ENCODE data around the gene NT5M.

The NT5M gene

DNA sequence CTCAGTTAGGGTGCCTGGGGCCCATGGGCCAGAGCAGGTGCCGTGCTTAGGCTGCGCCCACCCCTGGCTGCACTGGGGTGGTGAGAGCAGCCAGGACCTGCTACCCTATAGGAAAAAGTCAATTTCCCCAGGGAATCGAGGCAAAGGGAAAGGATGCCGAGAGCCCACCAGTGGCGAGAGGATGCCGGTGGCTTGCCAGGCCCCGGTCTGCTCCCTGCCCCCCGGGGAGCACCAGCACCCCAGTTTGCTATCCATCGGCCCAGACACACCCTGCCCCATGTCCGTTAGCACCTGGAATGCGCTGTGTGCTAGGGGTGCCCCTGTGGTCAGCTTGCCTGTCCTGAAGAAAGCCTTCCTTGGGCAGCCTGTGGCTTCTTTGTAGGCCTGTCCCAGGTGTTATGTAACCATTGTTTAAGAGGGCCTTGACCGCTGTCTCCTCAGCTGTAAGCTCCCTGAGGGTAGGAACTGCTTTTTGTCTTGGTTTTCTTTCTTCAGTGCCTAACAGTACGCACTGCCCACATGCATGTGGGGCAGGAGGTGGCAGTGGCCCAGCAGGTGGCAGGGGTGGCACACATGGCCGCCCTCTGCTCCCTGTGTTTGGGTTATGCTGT is 40.8 kb downstream of the NT5M start:
- DNase-seq: no peak

DNA sequence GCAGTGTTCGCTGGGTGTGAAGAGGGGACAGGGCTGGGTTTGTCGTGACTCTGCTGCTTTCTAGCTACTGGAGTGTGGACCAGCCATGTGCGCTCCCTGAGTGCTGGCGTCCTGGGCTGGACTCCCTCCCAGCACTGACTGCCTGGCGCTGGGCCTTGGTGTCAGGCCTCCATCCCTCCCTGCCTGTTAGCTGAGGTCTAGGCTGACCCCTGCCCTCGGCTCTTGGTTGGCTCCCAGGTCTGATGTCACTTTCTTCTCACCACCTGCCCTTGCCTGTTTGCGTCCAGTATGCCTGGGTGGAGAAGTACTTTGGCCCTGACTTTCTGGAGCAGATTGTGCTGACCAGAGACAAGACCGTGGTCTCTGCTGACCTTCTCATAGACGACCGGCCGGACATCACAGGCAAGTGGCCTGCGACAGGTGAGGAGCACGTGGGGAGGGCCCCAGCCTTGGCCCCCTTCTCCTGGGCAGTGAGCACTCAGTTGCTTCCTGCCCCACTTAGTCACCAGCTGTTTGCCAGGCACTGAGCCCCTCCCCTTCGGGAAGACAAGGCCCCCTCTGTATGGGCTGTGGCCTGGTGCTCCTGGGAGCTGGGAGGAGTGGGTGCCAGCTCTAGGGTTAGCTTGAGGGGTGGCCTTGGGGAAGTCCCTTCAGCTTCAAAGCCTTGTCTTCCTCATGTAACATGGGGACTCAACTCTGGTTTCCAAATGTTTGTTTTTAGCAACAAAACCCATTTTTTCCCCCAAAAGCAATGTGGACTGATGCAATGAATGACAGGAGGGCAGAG is 41.5 kb downstream of the NT5M start:
- peak; percentile 28 for DNase-seq

DNA sequence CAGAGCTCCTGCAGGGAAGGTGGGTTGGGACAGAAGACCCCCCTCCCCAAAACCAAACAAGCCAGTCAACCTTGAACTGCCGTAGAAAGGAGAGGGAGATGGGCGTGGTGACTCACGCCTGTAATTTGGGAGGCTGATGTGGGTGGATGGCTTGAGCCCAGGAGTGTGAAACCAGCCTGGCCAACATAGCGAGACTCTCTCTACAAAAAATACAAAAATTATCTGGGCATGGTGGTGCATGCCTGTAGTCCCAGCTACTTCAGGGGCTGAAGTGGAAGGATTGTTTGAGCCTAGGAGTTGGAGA is 42.1 kb downstream of the NT5M start:
- no peak for DNase-seq

DNA sequence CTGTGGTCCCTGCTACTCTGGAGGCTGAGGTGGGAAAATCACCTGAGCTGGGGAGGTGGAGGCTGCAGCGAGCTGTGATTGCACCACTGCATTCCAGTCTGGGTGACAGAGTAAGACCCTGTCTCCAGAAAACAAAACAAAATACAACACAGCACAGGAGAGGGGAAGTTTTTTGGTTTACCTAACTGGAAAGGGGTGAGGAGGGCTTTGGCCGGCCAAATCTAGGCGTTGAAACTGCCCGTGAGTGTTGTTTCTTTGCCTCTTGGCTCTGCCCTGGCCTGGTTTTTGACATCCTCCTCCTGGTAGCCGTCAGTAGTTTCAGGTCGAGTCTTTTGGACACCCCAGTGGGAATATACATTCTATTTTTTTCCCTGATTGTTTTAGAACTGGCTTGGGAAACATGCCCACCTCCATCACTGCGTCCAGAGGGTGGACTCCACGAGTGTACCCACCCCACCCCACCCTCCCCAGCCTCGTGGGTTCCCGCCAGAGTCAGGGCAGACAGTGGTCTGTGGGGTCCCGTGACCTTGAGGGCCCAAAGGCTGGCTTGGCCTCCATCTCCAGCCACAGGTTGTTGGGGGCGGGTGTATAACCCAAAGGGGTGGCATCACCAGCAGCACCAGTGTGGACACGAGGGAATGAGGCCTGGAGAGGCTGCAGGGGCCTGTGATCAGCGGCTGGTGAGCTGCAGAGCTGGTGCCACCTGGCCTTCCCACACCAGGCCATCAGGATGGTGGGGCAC is 42.7 kb downstream of the NT5M start:
- no peak for DNase-seq

DNA sequence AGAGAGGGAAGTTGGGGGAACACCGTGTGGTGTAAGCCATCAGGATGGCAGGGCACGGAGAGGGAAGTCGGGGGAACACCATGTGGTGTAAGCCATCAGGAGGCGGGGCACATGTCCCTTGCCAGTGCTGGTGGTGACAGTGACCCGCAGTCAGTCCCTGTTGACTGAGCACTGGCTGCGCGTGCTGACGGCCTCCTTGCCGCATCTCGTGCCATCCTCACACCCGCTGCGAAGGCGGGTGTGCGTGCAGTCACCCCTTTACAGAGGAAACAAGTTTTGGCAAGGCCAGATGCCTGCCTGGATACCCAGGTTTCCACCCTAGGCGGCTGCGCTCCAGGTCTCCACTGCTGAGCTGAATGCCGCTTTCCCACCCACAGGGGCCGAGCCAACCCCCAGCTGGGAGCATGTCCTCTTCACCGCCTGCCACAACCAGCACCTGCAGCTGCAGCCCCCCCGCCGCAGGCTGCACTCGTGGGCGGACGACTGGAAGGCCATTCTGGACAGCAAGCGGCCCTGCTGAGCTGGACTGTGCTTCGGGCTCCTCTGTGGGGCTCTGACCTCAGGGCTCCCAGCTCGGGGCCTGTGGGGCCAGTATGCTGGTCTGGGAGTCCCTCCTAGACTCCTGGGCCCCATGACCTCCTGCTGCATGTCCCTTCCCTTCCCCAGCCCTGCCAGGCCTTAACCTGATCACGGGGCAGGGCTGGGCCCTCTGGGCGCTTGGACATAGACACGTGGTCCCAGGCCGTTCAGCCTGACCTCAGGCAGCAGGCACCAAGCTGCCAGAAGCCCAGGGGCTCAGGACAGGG is 43.5 kb downstream of the NT5M start:
- peak; percentile 23 for DNase-seq

DNA sequence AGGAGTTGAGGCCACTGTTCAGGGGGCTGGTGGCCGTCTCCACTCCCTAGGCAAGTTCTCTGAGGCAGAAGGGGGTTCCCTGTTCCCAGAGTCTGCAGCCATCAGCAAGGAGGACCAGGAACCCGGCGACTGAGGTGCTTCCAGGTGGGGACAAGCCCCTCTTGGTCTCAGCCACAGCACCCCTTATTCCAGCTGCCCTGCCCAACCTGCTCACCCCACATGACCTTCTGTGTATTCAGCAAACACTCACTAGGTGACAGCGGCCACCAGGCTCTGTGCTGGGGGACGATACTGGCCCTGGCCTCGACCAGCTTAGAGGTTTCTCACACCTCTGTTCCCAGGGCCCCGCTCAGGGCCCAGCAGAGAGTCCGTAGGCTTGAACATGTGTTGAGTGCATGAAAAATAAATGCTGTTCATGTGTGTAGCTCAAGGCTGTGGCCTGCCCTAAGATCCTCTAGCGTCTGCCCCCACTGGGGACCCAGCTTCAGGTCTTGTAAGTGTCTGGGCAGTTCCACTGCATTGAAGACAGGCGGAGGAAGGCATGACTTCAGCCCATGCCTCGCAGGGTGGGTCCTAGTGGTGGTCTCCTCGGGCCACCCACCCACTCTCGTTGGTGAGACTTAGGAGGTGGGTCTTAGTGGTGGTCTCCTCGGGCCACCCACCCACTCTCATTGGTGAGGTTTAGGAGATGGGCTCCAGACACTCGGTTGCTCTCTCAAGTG is 44.2 kb downstream of the NT5M start:
- DNase-seq: peak; percentile 20

DNA sequence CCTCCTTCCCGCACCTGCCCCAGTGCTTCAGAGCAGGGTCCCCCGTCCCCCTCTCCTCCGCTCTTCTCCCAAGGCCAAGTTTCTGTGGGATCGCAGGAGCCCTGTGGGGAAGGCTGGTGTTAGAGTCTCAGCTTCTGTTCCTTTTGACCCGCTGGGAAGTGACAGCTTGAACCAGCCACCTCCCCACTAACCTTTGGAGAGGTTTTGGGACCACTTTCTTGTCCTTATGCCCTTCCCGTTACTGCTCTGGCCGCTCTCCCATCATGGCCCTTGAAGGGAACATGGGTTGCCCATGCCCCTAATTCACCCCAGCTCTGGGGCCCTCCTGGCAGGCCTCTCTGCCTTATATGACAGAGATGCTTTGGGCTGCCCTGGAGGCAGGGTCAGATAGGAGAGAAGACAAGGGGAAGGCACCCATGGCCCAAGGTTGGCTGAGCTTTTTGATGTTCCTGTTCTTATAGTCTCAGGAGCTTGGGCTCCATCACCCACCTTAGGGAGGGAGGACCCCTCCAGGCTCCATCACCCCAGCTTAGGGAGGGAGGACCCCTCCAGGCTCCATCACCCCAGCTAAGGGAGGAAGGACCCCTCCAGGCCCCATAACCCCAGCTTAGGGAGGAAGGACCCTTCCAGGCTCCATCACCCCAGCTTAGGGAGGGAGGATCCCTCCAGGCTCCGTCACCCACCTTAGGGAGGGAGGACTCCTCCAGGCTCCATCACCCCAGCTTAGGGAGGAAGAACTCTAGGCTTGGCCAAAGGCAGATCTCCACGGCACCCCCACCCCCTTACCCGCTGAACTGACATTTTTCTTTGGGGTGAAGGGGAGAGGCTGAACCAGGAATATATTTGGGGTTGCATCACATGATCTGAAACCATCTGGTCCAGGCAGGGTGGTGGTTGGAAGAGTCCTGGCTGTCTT is 45.0 kb downstream of the NT5M start:
- DNase-seq: no peak

DNA sequence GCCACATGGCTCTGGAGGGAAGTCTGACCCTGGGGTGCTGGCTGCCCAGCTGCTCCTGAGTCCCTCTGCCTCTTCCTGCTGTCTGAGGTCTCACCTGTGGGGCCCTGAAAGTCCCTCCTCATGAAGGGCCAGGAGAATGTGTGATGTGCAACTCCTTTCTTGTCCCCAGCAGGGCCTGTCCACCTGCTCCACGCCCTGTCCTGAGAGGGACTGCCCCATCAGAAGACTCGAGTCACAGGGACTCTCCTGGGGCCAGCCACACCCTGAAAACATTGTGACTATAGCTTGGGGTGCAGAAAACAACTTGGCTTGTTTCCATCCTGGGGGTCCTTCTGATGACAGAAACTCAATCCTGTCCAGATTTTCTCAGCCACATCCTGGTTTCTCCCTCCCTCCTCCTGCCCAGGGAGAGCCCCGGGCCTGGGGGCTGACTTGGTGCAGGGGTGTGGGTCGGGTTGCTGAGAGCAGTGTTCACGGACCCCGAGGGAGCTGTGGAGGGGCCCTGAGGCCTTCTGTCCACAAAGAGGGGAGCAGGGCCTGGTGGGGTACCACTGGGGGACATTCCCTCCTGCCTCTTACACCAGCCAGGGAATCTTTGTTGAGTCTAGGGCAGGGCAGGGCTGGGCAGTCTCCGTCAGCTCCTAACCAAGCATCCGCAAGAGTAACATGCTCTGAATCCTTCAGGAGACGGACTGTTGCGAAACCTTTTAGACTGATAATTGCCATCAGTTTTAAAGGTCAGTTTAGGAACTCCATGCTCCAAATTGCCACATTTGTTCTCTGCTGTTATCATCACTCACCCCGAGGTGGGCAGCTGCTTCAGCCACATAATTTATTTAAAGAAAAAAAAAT is 45.9 kb downstream of the NT5M start:
- no peak for DNase-seq

DNA sequence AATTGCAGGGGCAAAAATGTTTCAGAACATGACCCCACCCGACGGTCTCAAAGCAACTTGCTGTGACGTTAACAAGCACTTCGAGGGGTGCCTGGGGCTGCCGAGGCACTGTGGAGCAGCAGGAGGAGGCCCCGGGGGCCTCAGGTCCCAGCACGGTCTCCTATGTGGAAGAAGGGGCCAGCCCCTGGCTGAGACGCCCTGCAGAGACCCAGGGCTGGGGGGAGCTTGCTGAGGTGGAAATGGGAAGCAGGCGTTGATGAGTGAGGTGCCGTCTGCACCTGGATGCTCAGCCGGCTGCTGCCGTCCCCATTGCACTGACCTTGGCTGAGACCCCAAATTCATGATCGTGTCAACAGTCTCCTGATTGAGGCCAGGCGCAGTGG is 46.5 kb downstream of the NT5M start:
- DNase-seq: no peak

DNA sequence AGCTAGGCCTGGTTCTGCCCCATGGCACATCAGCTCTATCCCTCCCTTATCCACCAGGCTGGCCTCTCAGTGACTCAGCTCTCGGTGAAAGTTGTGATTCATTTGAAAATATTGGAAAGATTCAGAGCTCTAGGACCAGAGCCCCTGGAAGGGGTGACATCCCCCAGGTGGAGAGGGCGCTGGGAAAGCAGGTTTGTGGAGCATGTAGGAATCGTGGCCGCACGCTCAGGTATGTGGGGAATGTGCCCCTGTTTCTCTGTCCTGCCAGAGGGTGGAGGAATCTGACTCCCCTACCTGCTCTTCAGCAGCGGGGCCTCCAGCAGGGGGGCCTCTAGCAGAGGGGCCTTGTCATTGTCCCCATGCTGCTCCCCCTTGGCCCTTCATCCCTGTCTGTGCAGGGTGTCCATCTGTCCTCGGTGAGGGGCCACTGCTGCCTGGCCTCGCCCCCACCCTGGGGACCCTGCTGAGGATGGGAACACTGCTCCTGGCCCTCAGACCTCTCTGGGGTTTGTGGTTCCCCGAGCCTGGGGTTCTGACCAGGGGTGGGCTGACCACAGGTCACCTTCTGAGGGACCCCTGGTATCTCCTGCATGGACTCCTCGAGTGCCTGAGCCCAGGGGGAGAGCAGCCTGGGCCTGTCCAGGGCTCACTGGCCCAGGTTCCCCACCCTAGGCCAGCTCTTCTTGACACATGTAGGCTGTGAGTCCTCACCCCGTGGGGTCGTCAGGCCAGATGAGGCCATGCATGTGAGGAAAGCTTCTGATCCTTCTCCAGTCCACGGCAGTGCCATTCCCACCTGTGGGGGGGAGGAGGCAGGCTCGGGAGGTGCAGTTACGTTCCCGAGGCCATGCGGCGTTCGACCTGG is 47.5 kb downstream of the NT5M start:
- DNase-seq: no peak

DNA sequence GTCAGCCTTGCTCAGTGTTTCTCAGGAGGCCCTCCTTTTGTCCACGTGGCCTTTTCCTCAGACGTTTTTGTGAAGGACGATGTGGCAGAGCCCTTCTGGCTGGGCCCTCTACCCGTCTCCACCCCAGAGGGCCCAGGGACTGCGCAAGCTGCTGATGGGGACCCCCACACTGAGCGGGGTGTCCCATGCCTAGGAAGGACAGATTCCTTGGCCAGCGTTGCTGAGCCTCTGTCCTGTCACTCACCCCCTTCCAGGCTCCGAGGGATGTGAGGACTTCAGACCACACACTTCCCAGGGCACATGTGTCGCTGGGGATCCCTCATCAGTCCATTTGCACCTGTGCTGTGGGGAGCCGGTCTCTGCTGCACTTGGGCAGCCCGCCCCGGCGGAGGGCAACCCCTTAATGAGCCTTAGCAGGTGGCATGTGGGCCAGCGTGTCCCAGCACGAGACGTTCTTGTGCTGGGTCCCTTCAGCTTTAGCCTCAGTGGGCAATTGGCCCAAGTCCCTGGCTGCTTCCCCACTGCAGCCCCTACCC is 48.3 kb downstream of the NT5M start:
- DNase-seq: peak; percentile 62

DNA sequence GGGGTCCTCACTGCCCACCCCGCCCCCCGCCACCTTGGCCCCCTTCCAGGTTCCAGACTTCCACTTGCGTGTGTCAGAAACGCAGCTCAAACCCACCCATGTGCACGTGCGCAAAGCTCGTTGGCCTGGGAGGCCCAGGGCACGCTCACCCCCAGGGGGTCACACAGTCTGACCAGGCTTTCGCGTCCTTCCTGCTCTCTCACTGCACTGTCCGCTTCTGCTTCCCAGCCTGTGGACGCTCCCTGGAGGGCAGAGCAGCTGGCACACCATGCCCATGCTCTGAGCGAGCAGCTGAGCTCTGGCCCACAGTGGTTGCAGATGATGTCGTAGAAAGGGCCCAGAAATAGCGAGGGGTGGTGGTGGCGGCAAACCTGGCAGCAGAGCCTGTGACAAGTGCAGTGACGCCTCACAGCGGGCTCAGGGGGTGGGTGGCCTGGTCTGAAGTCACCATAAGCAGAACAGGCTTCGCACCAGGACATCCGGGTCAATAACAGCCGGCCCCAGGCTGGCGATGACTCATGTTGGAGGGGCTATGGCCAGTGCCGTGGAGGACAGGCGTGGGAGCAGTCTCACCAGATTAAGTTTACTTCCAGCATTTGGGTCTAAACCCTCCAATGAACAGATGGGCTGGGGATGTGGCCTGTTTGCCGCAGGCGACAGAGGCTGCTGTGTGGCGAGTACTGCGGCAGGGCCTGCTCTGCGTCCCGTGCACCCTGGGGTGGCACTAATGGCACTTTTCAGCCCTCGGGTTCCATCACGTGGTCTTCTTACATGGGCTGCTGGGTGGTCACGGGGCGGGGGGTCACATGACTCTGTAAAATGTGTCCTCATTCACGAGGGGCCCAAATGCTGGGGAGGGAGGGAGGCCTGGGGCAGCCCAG is 49.0 kb downstream of the NT5M start:
- peak; percentile 68 for DNase-seq

DNA sequence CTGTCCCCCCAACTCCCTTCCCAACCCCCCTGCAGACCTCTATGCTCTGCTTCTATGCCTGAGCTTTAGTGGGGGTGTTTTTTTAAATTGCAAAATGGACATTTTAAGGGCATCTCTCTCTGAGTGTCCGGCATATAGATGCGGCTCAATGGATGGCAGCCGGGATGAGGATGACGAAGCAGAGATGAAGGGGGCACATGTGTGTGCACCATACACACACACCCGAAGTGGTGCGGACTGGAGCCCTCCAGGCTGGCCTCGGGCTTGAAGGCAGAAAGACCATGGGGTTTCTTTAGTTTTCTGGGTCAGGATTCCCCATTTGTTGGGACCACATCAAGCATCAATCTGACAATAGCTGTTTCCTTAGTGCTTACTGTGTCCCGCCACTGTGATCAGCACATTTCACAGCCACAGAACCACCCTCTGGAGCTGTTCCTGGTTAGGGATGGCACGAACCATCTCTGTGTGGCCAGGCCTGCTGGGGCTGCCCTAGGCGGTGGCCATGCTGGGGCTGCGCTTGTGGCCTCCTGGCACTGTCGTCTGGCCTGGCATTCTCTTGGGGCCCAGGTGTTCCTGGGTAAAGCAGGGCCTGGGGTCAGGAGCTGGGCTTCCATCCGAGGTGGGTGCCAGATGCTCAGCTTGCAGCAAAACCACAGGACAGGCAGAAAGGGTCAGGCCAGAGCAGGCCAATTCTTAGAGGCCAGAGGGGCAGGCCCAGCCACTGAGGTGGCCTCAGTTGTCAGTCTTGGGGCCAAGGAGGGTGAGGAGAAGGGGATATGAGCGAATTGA is 49.9 kb downstream of the NT5M start:
- no peak for DNase-seq

DNA sequence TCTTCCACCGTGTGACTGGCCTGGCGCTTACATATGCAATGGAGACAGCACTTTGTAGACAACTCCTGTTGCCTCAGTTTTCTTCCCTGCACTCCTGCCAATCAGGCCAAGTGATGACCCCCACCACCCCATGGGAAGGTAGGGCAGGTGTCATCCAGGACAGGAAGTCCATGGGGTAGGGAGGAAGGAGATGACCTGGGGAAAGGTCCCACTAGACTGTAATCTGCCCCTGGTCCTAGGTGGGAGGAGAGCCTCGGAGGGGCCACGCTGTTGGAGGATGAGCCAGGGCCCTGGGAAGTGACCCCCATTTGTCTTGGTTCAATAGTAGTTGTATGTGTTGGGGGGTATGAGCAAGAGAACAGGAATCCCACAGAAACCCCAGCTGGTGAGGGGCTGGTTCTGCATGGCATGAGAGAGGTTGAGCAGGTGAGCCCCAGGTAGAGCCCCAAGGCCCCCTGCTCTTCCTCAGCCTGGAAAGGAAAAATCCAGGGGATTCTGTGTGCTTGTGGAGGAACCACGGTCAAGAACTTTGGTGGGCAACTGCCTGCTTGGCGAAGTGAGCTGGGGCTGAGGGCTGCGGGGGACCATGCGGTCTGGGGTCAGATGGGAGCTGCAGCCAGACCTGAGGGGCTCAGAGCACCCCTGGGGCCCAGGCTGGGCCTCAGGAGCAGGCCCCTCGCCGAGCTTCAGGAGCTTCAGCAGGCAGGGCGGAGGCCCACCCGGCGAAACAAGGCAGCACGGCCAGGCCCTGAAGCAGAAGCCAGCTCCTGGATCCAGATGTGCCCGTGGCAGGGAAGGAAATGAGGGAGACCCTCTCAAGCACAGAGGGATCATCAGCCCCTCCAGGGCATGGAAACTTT is 50.7 kb downstream of the NT5M start:
- no peak for DNase-seq

DNA sequence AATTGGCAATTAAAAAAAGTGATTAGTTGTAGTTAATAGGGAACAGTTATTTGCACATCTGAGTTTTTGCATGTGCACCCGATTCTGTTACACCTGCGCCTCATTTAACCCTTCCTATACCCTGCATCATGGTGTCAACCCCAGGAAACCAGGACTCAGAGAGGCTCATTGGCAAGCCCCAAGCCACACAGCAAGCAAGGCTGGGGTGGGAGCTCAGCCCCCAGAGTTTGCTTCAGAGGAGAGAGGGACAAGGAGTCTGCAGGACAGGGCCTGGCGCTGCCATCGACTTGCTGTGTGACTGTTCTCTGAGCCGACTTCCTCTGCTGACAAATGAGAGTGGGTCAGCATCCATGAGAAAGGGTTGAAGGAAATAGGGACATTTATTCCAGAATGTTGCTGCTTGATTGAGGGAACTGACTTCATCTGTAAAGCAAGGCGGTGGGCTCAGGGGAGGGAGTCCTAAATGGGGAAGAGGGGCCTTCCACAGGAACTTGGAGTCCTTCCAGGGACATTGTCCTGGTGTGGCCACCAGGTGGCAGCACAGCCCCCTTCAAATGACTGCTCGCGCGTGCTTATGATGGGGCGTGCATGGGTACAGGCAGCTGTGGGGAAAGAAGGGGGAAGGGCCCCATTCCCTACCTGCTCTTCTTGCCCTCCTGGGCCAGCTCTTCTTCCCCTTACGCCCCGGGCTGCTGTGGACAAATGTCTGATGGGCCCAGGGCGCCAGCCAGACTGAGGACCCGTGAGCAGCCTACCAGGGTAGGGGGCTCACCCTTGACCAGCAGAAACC is 51.6 kb downstream of the NT5M start:
- peak; percentile 82 for DNase-seq

DNA sequence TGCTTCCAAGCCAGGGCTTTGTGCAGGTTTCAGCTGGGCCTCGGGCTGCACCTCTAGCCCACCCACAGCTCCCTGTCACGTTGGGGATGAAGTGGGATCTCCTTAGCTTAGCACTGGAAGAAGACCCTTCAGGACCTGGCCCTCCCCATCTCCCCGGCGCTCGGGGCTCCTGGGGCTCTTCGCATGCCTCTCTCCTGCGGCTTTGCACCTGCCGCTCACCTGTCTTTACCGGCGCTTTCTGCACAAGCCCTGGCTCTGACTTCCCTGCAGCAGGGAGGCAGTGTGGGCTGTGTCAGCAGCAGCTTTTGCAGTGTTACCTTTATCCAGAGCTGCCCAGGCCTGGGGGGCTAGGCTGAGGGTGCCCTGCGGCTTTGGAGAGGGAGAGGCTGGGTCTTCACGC is 52.3 kb downstream of the NT5M start:
- no peak for DNase-seq
